ENCODE results near the gene ADAM20. TPM values are rescaled to one million over a fixed set of nuclear protein-coding genes. Genes with fewer than 3 reads are reported as not detected.

Gene ADAM20
- total RNA-seq, 2 experiments from 2014 or later: 0.08 to 0.15 TPM

GRCh38 chr14:70473825-70474224 is 61.0 kb downstream of the ADAM20 start:
- CTCF ChIA-PET: interaction anchor here (0.6 kb wide), 1 partner anchor 337 kb away, joined by 3 read pairs; no protein-coding TSS in a partner anchor
- POLR2A ChIA-PET: no interaction called here

Other genes starting within 250 kb of the ADAM20 start
- gene COX16, start 175.3 kb downstream of the ADAM20 start, total RNA-seq: 10 to 100 TPM; 87.2 to 91.3 TPM
- gene SYNJ2BP, start 117.9 kb downstream of the ADAM20 start, total RNA-seq: 1 to 10 TPM; 4.4 to 4.8 TPM
- gene ADAM21, start 82.8 kb downstream of the ADAM20 start, total RNA-seq: under 1 TPM; 0.15 to 0.27 TPM
- gene MED6, start 65.7 kb upstream of the ADAM20 start, total RNA-seq: 10 to 100 TPM; 57.1 to 58.3 TPM
- 1 to 10 TPM; 5.6 to 5.7 TPM for gene TTC9, start 106.9 kb upstream of the ADAM20 start, total RNA-seq

All from activated CD8-positive, alpha-beta memory T cell treated with anti-CD3 and anti-CD28 coated beads for 36 hours (primary cell).